CD1c-positive myeloid dendritic cell (primary cell): ENCODE data around the gene ARHGAP4.

ENCODE experiments used
- DNase-seq: peaks from one replicate; pipeline ENCODE4 v3.0.0-alpha.2; 2016; ENCODE audit errors: extremely low spot score

Gene ARHGAP4

DNA sequence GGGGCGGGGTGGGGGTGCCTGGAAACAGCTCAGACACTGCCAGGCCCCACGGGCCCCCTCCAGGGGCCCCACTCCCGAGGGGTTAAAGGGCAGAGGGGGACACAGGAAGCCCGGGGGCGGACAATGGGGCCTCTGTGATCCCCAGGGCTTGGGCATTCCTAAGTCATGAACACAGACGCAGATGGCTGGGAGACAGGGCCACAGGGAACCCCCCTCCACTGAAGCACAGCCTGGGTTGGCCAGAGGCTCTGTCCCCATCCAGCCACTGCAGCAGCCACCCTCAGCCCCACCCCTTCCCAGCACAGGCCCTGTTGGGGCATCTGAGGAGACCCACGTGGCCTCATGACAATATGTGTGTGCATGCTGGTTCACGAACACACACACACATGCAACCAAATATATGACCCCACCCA is 44.0 kb downstream of the ARHGAP4 start:
- no peak for DNase-seq

DNA sequence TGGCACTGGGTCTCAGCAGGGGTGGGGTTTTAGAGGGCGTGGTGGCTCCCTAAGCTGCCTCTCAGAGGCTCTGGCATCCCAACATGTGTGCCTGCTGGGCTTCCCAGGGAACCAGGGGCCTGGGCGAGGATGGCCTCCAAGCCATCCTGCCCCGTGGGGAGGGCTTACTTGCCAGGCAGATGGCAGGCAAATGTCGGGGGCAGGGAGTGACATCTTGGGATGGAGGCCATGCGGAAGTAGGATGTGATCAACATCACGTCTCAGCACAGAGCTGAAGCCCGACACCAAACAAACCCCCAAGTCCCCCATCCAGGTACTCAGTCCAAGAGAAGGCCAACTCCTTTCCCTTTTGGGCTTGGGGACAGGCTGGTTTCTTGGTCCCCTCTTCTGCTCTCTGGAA is 44.8 kb downstream of the ARHGAP4 start:
- DNase-seq, result no peak

DNA sequence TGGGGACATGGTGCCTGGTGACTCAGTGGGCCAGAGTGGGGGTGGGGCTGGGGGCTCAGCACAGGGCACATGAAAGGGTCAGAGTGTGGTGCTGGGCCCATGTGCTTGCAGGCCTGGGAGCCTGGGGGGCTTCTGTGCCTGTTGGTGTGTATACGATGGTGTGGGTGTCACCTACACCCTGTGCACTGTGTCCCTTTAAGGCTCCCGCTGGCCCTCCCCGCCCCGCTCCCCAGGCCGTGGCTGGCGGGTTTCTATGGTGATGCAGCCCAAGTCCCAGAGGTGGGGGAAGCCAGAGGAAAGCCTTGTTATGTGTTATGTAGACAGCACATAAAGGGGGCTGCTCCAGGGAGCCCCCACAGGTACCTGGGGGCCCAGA is 45.6 kb downstream of the ARHGAP4 start:
- no peak for DNase-seq

DNA sequence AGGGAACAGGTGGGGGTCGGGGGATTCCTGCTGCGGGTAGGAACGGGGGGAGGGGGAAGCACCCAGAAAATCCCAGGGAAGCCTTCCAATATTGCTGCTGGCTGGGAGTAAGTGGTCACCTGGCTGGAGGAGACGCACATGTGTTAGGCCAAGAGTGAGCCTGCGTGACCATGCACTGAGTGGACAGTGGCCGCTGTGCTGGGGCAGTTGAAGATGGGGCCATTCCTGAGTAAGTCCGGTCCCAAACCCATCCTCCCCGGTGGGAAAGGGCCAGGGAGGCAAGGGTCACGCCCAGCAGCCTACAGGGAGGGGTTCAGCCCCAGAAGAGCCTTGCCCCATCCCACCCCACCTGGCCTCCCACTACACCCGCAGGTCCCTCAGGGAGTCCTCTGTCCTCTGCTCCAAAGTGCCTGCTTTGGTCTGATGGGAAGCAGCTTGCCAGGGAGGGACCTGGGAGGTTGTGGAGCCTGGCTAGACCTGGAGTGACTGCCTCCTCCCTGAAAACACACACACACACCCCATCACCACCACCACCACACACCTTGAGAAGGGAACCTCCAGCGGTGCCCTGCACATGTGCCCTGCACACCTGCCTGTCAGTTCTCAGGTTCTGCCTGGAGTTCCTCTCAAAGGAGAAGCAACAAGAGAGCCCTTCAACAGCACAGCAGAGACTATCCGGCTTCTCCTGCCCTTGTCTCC is 46.2 kb downstream of the ARHGAP4 start:
- no peak for DNase-seq

DNA sequence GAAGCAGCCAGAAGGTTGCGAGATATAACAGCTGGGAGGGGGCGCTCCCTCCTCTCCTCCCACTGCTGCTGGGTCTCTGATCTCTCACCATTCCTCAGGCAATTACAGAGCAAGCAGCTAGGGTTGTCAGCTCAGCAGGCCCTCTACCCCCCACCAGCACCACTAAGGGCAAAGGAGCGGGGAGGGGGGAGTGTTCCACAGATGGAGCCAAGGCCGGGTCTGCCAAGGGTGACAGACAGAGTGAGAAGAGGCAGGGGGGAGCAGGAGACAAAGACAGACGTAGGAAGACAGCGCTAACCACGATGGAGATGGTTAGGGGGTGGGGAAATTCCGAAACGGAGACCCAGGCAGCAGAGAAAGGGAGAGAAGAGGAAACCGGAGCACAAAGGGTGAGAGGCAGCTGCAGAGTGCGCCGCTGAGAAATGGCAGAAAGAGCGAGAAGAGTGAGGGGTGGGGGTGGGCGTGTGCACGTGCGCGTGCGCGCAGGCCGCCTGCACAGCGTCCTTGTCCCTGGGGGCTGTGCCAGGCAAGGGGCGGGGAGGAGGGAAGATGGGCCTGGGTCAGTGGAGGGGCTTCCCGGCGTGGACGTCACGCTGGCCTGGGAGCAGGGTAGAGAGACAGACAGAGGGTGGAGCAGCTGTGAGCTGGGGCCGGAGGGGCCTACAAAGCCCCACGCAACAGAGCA is 47.0 kb downstream of the ARHGAP4 start:
- DNase-seq, result no peak

DNA sequence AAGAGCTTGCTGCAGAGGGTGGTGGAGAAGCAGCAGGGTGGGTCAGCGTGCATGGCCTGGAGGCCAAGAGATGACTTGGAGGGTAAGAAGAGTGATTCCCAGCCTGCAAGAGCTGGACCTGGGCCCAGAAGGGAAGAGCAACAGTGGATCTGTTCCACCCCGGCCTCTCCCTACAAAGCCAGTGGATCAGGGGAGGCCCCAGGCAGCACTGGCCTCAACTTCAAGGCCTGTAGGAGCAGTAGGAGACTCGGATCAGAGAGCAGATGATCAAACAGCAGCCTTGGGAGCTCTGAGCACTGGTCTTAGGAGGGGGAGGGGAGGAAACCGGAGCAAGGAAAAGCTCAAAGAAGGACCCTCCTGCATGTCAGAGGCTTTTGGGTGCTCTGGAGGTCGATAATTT is 47.7 kb downstream of the ARHGAP4 start:
- DNase-seq, result no peak

DNA sequence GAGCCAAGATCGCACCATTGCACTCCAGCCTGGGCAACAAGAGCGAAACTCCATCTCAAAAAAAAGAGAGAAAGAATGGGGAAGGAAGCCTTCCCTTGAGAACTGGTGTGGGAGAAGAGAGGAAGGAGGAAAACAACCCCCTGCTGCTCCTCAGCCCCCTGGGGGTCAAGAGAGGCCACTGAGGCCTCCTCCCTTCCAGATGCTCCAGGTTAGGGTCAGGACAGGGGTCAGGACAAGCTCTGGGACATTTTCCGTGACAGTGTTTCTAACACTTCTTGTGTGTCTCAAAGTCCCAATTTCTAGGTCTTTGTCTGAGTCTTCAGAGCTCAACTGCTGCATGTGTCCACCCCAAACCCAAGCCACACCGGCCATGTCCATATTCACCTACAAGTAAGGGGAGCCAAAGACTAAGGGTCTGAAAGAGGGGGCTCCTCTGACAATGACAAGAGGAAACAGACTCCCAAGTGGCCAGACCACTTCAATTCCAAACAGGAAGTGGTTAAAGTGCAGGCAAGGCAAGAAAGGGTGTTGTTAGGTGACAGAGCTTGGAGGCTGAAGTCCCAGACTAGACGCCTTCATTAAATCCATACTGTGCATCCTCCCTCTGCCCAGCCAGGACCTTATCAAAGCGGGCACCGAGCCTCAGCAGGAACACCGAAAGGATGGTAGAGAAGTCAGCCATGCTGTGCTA is 48.3 kb downstream of the ARHGAP4 start:
- DNase-seq, result no peak

DNA sequence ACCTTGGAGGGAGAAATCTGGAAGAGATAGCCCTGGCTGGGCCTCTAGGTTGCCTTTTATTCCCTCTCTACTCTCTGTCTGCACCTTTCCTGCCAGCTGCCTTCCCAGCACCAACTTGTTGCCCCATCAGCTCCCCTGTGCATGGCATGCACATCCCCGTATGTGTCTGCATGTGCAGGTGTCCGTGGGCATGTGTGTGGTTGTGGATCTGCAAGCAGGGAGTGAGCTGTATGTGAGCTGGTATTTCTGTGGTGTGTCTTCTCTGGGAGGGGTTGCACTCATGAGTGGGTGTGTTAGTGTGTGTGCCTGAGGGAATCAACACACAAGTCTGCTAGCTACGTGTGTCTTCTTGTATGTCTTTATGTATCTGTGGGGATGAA is 50.0 kb downstream of the ARHGAP4 start:
- DNase-seq, result no peak

DNA sequence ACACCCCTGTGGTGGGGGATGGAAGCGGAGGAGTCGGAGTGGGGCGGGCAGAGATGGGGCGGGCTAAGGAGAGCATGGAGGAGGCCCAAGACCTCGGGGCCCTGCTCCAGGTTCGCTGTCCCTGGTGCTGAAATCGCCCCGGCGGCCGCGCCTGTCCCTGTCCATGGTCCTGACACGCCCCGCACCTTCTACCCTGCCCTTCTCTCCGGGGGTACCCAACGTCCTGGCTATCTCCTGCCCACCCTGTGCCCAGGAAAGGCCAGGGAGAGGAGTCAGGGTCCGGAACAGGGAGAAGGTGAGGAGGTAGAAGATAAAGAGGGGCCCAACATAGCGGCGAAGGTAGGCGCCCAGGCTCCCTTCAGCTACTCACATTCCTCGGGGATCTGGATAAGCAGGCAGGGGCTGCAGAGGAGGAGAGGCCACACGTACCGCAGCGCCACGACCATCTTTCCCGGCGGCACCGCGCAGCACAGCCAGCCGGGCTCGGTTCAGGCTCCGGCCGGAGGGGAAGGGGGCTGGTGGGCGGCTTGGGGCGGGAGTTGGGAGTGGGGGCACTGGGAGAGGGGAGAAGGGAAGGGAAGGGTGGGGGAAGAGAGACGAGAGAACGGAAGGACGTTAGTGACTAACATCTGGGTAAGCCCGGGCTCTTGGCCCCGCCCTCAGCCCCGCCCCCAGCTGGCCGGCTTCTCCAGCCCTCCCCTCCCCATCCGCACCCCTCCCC is 50.5 kb downstream of the ARHGAP4 start:
- peak; percentile 62 for DNase-seq

DNA sequence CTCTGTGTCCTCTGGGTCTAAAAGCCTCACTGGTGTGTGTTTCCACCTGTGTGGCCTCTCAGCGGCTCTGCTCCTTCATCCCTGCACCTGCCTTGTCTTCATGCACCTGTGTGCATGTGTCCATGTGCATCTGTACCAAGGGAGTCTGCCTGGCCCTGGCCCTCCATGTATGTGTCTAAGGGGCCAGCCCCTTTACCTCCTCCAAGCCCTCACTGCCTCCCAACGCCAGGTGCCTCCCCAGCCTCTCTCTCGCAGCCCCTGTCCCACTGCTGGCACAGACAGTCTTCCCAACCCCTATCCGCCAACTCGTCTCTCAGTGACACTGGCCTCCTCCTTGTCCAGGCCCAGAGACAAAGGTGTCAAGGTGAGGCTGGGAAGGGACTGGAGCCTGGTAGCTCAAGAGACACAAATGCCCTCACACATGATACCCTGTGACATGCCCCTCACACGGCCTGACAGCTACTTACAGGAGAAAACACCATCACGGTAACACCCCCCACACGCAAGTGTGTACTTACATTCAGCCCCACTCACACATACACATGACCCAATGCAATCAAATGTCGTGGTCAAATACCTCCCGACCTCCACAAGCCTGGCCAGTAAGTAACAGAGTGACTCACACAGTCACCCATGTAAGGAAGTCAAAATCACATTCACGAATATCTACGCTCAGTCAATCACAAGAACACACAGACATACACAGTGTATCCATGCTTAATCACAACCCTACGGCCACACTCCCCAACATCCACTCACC is 51.5 kb downstream of the ARHGAP4 start:
- no peak for DNase-seq

DNA sequence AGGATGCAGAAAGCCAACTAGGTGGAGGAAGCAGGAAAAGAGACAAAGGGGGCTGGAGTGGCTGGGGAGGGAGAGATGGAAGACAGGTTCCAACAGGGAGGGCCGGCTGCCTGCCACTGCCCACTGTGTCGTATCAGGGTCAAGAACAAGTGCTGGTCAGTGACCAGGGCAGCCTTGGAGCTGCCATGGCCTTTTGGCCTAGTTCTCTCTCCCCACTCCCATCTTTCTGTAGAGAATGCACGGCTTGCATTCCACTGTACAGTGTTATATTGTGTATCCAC is 52.0 kb downstream of the ARHGAP4 start:
- no peak for DNase-seq

DNA sequence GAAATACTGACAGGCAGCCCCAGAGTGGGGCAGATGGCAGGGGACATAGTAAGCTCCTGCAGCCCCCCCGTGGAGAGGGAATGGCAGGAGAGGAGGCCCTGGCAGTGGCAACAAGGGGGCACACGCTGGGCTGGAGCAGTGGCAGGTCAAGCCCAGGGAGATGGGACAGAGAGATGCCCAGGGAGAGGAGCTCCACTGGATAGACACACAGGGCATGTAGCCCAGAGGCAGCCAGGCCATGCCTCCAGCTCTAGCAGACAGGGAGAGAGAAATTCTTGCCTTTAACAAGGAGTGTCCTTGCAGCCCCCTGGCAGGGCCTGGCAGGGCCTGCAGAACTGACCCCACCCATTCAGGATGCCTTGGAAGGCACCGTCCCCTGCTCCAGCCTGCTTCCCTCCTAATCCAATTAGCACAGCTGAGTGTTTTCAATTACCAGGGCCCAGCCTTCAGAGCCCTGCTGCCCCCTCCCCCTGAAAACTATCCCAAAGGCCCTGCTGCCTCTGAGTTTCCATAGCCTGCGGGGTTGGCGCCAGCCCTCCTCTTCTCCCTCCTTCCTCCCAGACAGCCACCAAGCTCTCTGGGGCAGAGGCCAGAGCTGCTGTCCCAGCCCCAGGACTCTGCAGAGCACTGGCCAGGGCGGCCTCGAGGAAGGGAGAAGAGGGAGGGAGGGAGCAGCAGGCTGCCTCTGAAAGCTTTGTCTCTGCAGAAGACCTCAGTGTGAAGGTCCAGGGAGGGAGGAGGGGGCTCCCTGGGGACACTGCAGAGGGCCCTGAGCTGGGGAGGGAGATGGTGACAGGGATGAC is 52.6 kb downstream of the ARHGAP4 start:
- no peak for DNase-seq

DNA sequence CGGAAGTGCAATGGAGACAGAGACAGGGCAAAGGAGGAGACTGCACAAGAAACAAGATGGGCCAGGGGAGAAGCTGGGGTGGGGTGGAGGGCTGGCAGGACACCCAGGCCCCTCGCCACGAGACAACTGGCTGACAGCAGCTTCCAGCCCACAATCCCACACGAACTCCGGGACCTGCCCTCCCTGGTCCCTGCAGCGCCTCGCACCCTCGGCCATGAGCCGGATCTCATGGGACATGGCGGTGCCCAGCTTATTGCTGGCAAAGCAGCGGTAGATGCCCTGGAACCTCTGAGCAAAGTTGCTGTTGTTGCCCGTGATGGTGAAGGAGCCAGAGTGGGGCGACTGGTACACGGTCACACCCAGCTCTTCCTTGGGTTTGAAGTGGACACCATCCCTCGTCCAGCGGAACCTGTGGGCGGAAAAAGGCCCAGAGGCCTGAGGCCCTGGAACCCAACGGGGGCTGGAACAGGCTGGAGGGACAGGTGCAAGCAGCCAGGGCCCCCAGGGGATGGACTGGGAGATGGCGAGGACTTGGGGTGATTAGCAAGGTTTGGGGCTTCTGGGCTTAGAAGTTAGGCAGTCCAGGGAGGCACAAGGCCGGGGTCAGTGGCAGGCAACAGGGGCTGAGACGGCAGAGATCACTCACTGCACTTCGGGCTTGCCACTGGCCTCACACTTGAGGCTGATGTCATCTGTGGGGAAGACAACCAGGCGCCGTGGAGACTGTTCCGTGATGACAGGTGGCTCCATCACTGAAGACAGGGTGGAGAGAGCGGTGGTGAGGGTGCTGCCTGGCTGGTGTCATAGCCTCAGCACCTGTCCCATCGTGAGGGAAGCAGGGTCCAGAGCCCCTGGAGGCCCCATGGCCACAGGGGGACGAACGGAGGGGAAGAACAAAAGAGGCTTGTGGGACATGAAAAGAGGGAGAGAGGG is 53.9 kb downstream of the ARHGAP4 start:
- no peak for DNase-seq

DNA sequence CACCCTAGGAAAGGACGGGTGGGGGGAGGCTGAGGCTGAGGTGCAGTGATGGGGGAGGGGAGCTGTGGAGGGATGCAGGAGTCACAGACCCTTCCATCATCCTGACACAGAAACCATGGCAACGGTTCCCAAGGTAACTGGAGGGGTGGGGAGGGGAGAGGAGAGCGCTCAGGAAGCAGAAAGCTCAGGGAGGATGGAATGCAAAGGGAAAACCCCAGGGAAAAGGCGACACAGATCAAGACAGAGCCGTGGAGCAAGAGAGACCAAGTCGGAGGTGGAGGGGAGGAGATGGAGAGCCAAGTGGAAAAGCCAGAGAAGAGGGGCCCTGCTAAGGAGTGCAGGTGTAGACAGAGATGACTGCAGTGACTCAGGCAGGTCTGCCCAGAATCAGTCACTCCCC is 54.6 kb downstream of the ARHGAP4 start:
- DNase-seq, result no peak

DNA sequence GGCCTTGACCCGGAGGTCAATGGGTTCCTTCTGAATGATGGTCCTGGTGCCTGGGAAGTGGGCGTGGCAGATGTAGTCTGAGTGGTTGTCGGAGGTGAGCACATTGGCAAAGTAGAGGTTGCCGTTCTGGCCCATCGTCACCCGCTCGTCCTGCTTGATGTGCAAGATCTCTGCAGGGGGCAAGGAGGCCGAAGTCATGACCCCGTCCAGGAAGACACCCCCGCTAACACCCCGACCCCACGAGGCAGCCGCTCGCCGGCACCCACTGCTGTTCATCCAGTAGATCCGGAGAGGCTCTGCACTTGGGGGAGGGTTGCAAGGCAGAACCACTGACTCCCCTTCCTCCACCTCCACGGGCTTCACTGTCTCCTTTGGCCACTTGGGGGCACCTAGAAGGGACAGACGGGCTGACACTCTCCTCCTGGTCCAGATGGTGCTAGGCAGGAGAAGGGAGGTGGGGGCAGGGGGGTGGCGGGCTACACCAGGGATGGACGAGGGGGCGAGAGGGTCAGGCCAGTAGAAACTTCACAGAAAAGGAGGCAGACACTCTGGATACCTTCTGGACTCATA is 55.2 kb downstream of the ARHGAP4 start:
- DNase-seq, result no peak

DNA sequence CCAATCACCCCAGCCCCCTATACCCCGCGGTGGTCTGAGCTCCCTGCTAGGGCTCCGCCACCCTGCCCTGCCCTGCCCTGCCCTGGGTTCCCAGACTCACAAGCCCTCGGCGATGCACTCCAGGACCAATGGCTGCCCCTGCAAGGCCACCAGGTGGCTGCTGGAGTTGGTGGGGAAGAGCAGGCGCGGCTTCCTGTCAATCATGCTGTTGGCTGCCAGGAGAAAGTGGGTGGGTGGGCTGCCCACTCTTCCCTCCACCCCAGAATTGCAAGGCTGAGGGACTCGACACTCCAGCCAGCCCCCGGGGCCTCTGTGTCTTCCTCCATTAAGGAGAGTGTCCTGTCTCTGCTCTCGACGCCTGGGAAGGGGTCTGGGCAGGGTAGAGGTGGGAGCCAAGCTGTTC is 55.8 kb downstream of the ARHGAP4 start:
- DNase-seq, result no peak

DNA sequence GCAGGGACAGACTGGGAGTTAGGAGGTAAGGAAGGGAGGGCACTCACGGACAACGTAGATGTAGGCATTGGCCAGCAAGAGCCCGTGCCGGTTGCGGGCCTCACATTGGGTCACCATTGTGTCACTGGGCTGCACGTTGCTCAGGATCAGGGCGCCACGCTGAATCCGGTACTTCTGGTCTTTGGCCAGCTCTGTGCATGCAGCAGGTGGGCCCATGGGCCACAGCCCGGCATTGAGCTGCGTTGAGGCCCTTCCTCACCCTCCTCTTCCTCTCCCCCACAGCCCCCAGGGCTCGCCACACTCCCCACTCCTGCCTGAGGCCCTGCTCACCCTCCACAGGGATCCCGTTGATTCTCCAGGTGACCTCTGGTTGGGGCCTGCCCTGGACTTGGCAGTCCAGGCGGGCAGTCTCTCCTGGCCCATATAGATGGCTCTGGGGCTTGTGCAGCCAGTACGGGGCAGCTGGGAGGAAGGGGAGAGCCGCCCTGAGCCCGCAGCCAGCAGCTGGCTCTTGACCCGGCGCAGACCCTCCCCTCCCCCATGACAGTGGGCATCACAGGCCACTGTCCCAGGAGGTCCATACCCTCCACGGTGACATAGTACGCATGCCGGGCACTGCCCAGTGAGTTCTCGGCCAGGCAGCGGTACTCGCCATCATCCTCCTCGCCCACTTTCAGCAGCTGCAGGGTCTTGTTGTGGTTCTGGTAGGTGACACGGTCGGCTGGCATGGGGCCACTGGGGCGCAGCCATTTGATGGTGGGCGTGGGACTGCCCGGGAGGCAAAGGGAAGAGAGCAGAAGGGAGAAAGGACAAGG is 56.4 kb downstream of the ARHGAP4 start:
- no peak for DNase-seq

DNA sequence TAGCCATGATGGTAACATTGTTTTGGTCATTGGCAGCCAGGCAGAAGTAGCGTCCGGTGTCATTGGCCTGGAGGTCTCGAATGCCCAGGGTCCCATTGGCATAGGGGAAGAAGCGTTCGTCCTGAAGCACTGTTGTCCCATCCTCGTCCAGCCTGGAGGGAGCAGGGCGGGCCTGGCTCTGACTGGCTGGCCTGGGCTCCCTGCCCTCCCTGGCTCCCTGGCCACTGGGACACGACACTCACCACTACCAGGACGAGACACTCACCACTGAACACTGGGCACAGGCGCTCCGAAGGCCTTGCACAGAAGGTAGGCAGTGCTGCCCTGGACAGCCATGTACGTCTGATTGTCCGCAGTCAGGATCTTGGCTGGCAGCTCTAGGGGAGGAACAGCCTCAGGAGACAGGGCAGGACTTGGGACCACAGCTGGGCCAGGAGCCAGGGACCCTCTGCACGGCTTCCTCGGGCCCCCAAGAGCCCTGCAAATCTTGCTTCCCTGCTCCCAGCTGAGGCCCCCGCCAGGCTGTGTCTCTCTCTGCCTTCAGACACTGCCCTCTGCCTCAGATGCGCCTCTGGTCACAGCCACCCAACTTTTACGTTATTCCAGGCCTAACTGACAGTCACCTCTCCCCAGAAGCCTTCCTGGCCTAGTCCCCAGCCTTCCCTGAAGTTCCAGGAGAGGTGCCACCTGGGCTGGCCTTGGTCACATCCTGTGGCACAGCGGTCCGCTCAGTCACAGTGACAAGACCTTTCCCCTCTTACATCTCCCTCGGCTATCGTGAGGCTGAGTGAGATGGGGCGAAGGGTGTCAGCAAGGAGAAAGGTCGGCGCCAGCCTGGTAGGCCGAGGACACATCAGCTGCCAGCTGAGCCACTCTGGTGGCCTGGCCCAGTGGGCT is 57.2 kb downstream of the ARHGAP4 start:
- no peak for DNase-seq
